Activated naive CD4-positive, alpha-beta T cell treated with anti-CD3 and anti-CD28 coated beads, Interleukin-2, amount 50 U/mL, for 16 hours (primary cell): ENCODE data around the gene USF2.
"Not testable (repeated sequence)": the region's sequence is repeated elsewhere in the genome, so short reads cannot be mapped to it uniquely, and the experiment has no call there.

Source experiments
- DNase-seq: peaks from one replicate; pipeline ENCODE4 v3.0.0-alpha.2; 2020

USF2 gene

DNA sequence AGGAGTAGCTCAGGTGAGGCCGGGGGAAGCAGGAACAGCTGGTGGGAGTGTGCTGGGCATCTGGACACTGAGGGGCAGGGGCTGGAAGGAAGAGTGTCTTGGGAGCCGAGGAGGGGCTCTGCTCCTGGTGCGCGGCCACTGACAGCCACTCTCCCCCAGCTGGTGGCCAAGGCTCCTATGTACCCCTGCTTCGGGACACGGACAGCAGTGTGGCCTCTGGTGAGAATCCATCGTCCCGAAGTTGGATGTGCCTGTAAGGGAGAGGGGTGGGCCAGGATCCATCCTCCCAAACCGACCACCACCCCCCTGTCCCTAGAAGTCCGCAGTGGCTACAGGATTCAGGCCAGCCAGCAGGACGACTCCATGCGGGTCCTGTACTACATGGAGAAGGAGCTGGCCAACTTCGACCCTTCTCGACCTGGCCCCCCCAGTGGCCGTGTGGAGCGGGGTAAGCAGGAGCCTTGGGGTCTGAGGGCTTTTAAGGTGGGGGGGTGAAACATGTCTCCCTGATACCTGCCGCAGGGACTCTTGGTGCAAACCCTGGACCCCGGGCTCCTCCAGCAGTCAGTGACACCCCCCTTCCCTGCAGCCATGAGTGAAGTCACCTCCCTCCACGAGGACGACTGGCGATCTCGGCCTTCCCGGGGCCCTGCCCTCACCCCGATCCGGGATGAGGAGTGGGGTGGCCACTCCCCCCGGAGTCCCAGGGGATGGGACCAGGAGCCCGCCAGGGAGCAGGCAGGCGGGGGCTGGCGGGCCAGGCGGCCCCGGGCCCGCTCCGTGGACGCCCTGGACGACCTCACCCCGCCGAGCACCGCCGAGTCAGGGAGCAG, 2.0 kb upstream of the USF2 start:
- peak; percentile 5 for DNase-seq

DNA sequence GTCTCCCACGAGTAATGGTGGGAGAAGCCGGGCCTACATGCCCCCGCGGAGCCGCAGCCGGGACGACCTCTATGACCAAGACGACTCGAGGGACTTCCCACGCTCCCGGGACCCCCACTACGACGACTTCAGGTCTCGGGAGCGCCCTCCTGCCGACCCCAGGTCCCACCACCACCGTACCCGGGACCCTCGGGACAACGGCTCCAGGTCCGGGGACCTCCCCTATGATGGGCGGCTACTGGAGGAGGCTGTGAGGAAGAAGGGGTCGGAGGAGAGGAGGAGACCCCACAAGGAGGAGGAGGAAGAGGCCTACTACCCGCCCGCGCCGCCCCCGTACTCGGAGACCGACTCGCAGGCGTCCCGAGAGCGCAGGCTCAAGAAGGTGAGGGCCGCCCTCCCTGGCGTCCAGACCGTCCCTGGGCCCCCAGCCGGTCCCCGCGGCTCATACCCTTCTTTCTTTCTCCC, 1.4 kb upstream of the USF2 start:
- DNase-seq: peak; percentile 55

DNA sequence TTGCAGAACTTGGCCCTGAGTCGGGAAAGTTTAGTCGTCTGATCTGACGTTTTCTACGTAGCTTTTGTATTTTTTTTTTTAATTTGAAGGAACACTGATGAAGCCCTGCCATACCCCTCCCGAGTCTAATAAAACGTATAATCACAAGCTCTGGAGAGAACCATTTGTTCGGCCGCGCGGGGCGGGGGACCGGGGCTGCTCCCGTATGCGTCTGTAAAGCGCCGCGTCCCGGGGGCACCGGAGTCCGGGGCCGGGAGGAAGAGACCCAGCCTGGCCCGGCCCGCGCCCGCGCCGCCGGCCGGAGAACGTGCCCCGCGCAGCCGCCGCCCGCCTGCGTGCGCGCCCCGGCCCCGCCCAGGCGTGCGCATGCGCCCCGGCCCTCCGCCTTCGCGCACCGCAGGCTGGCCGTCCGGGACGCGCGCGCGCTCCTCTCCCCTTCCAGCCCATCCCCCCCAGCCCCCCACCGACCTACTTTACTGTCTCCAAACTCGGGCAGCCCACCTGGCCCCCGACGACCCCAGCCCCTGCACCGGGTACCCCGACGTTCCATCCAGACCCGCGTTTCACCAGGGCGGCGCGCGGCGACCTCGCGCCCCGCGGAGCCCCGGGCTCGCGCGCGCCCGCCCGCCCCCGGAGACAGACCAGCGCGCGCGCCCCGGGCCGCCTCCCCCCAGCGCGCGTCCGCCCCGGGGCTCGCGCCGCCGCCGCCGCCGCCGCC, 785 bp upstream of the USF2 start:
- DNase-seq: peak; percentile 78

DNA sequence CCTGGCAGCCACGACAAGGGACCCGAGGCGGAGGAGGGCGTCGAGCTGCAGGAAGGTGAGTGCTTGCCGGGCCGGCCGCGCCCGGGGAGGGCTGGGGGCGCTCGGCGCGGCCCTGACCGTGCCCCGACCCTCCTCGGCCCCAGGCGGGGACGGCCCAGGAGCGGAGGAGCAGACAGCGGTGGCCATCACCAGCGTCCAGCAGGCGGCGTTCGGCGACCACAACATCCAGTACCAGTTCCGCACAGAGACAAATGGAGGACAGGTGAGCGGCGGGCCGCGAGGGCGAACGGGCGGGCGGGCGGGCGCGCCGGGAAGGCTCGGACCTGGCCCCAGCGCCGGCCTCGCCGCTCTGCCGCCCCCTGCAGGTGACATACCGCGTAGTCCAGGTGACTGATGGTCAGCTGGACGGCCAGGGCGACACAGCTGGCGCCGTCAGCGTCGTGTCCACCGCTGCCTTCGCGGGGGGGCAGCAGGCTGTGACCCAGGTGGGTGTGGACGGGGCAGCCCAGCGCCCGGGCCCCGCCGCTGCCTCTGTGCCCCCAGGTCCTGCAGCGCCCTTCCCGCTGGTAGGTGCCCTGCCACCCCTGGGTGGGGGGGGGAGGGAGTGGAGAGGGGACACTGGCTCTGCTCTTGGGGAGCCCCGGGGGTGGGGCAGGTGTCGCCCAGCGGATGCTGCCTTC, 816 bp downstream of the USF2 start:
- peak; percentile 73 for DNase-seq

DNA sequence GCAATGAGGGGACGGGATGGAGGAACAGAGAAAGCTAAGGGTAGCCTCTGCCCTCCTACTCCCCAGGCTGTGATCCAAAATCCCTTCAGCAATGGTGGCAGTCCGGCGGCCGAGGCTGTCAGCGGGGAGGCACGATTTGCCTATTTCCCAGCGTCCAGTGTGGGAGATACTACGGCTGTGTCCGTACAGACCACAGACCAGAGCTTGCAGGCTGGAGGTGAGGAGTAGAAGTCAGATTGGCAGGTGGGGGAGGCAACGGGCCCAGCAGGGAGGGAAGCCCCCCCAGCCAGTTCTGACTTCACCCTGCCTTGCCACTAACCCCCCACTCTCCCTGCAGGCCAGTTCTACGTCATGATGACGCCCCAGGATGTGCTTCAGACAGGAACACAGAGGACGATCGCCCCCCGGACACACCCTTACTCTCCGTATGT, 1.6 kb downstream of the USF2 start:
- no peak for DNase-seq

DNA sequence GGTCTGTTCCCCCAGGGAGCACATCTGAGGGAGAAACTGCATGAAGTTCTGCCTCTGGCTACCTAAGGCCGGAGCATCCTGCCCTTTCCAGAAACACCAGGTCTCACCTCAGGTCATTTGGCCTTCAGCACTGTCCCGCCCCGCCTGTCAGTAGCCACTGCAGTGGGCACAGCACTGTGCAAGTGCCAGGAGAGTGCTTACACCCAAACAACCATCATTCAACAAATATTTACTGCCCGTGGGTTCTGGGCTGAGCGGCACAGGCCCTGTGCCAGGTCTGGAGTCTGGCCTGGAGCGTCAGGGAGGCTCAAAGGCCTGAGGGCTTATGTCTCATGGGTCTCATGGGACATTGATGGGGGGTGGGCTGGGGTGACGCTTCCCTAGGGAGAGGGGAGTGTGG, 2.8 kb downstream of the USF2 start:
- DNase-seq: no peak

DNA sequence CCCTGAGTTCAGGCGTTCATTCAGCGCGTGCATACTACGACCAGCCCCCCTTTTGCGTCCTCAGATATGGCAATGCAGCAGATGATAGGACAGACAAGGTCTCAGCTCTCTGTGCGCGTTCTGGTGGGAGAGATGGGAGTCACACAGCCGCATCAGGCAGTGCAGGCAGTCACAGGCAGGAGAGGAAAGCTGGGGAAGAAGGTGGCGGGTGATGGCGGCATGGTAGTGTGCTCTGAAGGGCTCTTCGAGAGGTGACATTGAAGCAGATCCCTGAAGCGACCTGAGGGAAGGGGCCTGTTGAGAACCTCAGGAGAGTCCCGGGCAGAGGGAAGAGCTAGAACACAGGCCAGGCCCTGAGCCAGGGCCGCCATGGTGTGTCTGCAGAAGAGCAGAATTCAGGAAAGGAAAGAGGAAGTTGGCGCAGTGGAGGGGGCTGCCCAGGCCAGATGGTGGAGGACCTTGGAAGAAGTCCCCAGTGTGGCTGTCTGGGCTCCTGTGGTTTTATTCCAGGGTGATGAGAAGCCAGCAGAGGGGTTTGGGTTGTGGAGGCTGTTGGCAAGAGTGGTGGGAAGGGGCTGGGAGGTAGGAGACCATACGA, 3.5 kb downstream of the USF2 start:
- no peak for DNase-seq

DNA sequence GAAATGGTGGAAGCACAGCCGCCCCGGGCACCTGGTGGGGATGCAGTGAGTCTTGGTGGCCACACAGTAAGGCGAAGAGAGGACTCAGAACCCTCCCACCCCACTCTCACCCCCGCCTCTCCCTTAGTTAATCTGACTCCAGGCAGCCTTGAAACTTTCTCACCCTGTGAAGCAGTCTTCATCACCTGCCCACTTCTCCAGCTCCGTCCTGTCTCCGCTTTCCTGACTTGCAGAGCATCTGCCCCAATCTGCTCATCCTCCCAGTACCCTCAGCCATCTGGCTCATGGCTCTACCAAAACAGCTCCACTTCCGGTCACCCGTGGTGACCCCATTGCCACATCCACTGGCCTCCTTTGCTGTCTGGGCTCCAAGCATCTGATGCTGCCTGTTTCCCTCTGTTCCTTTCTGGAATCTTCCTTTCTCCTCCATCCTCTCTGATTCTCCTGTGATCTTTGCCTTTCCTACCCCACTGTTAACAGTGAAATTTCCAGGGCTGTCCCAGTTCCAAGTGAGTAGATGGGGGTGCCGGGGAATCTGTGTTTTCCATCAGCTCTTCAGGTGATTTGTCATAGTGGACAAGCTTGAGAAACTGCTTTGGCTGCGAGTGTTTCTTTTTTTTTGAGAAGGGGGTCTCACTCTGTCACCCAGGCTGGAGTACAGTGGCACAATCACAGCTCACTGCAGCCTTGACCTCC, 4.3 kb downstream of the USF2 start:
- DNase-seq: no peak

DNA sequence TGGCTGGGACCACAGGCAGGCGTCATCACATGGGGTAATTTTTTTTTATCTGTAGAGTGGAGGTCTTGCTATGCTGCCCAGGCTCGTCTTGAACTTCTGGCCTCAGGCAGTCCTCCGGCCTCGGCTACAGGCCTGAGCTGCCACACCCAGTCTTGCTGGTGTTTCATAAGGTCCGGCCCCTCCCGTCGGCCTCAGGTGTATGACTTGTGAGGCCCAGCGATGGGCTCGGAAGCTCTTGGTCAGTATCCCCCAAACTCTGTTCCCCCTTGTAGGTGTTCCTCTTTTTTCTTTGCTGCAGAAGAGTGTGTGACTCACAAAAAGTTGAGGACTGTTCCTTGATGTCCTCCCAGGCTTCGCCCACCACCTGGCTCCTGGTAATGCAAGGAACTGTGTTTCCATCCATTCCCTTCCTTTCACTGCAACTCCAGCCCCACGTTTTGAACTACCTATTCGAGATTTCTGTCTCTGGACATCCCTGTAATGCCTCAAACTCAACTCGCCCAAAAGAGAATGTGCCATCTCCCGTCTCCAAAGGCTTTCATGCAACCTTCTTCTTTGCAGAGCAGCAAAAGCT, 5.0 kb downstream of the USF2 start:
- no peak for DNase-seq

DNA sequence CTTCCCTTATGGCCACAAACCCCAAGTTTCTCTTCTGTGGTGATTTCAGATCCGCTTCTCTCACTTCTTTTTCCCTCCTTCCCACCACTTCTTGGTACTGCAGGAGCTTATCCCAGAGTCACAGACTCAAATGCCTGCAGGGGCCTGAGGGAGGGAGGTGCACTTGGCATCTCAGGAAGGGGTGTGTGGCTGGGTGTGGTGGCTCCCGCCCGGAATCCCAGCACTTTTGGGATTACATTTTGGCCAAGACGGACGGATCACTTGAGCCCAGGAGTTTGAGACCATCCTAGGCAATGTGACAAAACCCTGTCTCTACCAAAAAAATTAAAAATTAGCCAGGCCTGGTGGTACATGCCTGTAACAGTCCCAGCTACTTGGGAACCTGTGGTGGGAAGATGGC, 5.6 kb downstream of the USF2 start:
- DNase-seq: no peak

DNA sequence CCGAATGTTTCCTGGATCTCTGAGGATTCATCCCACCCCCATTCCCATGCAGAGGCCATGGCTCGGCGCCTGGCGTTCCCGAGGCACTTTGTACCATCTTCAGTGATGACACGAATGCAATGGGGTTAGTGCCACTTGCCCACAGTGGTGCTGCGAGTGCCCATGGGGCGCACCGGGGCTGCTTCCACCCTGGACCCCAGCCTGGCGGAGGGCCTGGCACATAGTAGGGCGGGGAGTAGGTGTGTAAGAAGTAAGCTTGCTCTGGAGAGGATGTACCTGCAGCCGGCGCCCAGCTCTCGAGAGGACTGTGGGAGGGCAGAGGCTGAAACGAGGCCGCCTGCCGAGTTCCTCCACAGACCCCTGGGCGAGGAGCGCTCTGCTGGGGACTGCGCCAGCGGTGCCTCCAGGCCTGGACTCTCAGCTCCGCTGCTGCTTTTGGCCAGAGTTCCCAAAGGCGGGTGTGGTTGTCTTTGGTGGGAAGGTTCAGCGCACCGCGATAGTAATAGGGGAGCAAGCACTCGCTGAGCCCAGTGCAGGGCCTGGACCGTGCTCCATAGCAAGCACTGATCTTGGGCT, 8.0 kb downstream of the USF2 start:
- DNase-seq: no peak

DNA sequence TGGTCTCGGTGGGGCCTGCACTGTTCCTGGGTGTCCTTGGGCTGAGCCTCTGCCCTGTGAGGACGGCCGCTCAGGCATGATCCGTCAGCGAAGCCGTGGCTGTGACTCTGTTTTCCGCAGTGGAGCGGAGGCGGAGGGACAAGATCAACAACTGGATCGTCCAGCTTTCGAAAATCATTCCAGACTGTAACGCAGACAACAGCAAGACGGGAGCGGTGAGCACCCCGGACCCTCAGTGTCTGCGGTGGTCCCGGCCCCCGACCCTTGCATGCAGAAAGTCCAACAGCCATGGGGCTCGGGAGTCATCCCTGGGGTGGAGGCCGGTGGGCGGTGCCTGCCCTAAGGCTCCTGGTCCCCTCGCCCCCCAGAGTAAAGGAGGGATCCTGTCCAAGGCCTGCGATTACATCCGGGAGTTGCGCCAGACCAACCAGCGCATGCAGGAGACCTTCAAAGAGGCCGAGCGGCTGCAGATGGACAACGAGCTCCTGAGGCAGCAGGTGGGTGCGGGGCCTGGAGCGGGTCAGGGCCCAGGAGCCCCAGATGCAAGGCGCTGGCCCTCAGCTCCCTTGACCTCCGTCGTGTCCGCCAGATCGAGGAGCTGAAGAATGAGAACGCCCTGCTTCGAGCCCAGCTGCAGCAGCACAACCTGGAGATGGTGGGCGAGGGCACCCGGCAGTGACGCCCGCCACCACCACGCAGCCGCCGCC, 10.0 kb downstream of the USF2 start:
- no peak for DNase-seq

DNA sequence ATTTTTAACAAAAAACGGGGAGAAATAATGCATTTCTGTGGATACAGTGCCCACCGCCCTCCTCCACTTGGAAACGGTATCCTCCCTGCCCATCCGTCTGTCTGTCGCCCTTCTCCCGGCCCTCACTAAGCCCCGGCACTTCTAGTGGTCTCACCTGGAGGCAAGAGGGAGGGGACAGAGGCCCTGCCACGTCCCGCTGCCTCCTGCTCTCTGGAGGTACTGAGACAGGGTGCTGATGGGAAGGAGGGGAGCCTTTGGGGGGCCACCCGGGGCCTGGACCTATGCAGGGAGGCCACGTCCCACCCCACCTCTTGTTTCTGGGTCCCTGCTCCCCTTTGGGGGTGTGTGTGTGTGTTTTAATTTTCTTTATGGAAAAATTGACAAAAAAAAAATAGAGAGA, 10.6 kb downstream of the USF2 start:
- DNase-seq: no peak

DNA sequence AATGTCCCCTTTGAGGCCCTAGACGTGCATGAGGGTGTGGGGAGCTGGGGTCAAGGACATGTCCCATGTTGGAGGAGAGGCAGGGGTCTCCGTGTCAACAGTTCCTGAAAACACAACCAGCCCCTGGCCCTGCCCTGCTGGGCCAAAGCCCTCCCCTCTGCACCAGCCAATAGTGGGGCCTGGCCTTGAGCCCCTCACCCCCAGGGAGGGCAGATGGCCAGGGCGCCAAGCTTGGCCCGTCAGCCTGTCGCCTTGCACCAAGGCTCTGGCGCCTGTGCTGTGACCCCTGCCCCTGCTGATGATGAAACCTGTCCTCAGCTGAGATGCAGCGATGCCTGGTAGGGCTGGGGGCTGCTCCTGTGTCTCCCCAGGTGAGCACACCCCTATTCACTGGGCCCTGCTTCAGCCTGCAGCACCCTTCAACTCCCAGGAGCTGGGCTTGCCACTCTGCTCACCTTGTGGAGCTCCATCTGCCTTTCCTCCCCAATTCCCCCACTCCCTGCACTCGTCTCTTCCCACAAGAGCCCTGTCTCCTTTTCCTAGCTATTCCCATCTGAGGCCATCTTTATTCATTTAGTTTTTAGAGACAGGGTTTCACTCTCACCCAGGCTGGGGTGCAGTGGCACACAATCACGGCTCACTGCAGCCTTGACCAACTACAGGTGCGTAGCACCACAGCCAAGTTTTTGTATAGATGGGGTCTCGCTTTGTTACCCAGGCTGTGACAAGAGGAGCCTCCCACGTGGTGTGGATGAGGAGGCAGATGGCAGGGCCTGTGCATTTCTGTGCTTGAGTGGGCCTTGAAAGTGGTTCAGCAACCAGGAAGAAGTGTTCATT, 11.4 kb downstream of the USF2 start:
- no peak for DNase-seq

DNA sequence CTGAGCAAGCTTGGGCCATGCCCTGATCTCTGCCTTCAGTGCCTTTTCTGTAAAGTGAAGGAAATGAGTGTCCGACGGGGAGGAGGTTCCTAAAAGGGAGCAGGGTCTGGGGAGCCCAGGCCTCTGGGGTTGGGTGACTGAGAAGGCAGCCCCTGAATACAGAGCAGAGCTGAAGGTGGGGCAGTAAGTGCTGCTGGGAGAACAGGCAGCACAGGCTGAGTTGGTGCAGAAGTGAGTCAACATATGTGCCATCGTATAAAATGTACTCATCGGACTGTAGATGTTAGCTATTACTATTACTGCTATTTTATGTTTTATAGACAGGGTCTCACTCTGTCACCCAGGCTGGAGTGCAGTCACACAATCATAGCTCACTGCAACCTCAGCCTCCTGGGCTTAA, 12.5 kb downstream of the USF2 start:
- DNase-seq: no peak

DNA sequence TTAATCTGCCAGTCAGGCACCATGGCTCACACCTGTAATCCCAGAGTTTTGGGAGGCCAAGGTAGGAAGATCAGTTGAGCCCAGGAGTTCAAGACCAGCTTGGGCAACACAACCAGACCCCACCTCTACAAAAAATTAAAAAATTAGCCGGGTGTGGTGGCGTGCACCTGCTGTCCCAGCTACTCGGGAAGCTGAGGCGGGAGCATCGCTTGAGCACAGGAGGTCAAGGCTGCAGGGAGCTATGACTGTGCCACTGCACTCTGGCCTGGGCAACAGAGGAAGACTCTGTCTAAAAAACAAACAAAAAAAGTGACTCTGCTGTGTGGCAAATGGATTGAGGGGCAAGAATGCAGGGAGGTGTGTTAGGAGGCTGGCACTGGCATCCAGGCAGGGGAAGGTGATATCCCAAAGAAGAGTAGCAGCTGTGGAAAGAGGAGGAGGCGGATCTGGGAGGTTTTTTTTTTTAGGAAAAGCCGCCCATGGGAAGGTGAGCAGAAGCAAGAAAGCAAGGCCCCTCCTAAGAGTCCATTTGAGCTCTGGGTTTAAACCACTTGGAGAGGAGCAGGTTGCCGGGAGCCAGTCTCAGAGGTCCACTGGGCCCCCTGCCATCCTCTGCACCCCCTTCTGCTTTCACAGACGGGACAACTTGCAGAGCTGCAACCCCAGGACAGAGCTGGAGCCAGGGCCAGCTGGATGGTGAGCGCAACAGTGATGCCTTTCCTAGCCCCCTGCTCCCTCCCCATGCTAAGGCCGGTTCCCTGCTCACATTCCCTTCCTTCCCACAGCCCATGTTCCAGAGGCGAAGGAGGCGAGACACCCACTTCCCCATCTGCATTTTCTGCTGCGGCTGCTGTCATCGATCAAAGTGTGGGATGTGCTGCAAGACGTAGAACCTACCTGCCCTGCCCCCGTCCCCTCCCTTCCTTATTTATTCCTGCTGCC, 15.7 kb downstream of the USF2 start:
- no peak for DNase-seq

DNA sequence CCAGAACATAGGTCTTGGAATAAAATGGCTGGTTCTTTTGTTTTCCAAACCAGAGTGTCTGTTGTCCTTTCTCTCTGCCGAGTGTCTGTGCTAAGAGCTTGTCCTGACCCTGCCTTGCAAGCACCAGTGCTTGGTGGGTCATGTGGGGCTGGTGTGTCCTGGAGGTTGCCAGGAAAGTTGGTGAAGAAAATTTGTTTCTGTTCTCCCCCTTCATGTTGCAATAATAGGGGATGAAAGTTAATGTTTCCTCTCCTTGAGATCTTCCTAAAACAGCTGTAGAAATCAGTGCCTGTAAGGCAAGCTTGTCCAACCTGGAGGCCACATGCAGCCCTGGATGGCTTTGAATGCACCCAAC, 16.3 kb downstream of the USF2 start:
- no peak for DNase-seq

DNA sequence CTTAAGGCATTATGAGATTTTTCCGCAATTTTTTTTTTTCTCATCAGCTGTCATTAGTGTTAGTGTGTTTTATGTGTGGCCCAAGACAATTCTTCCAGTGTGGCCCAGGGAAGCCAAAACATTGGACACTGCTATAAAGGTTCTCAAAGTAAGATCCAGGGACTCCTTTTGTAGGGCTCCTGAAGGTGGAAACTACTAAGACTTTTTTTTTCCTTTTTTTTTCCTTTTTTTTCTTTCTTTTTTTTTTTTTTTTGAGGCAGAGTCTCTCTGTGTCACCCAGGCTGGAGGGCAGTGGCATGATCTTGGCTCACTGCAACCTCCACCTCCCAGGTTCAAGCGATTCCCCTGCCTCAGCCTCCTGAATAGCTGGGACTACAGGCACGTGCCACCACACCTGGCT, 16.7 kb downstream of the USF2 start:
- DNase-seq: not testable (repeated sequence)

DNA sequence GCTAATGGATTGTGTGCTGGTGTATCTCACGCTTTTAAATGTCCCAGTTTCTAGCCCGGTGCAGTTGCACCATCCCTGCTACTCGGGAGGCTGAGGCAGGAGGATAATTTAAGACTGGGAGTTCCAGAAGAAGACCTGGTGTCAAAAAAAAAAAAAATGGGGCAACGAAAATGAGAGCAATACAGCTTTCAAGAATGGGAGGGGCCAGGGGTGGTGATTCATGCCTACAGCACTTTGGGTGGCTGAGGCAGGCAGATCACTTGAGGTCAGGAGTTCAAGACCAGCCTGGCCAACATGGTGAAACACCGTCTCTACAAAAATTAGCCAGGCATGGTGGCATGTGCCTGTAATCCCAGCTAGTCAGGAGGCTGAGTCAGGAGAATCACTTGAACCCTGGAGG, 17.3 kb downstream of the USF2 start:
- not testable (repeated sequence) for DNase-seq
